H1 (cell line): ENCODE results near the gene C14orf119.

ENCODE experiments used
- CTCF ChIP-seq, 3 experiments: IDR thresholded peaks; 1 replicate in 2 of 3; 2 replicates in 1 of 3; pipeline versions ENCODE4 v1.5.1 to v1.6.1; 2011; ENCODE audit warnings: low read length in 3 of 3, mild to moderate bottlenecking in 3 of 3, inconsistent platforms in 2 of 3, low read depth in 1 of 3, moderate library complexity in 1 of 3; ENCODE audit not compliant: insufficient read depth in 1 of 3; ENCODE audit errors: control extremely low read depth in 1 of 3
- EZH2 ChIP-seq: fragments of 200-600 bp; sonication (generic); IDR thresholded peaks from 2 replicates; pipeline ENCODE4 v1.7.1; 2012; ENCODE audit warnings: low read depth, mild to moderate bottlenecking, moderate library complexity, low read length, inconsistent platforms; ENCODE audit not compliant: severe bottlenecking
- RAD21 ChIP-seq, 2 experiments: IDR thresholded peaks in 1 of 2; conservative IDR thresholded peaks in 1 of 2; 2 replicates each; pipeline ENCODE4 v1.6.1; 2011; ENCODE audit warnings: low read depth in 2 of 2, low read length in 2 of 2, improper control_type of control experiment in 1 of 2, inconsistent platforms in 1 of 2, mild to moderate bottlenecking in 1 of 2, moderate library complexity in 1 of 2
- TAF7 ChIP-seq: optimal IDR thresholded peaks from 2 replicates; pipeline ENCODE3; 2011; ENCODE audit warnings: low read depth, mild to moderate bottlenecking, inconsistent platforms, low read length, moderate library complexity, borderline replicate concordance
- YY1 ChIP-seq: IDR thresholded peaks from 2 replicates; pipeline ENCODE4 v1.6.1; 2011; ENCODE audit warnings: low read depth, mild to moderate bottlenecking, low read length

DNA sequence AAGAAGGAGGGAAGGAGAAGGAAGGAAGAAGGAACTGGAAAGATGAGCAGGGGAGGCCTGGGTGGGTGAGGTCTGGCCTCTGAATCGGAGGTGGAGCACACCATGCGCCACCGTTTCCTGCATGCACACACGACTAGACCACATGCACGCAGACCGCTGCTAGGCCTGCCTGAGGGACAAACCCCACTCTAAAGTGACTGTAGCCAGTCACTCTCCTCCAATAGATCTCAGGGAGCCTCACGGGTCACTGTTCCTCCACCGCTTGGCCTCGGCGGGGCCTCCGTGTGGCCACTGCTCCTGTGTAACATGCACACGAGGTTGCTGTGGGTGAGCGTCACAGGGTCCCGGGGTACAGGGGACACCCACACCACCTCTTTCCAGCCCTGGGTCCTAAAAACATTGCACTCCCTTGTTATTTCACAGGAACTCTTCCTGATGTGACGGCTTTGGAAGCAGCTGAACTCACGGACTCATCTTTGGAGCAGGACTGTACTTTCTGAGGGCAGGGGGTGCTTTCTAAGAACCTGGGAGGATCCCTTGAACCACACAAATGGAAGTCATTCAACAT, 41.3 kb downstream of the C14orf119 start:
- no peak for TF ChIP-seq EZH2
- TF ChIP-seq CTCF (IDR thresholded peaks at IDR 0.05; ENCODE audit: control extremely low read depth in 1 of 3, insufficient read depth in 1 of 3, low read depth in 1 of 3, low read length in 3 of 3) = no peak
- no peak for TF ChIP-seq RAD21 (IDR thresholded peaks at IDR 0.05 in 1 of 2, conservative IDR thresholded peaks at IDR 0.05 in 1 of 2; ENCODE audit: low read depth in 2 of 2, low read length in 2 of 2)
- TF ChIP-seq TAF7 = no peak
- TF ChIP-seq YY1 = no peak
